Tibial artery (tissue), 4 donors: ENCODE results near the gene ARL3.

Experiments used
- DNase-seq, 2 donors: peaks; one replicate each; pipeline ENCODE4 v3.0.0-alpha.2; 2019
- H3K27ac ChIP-seq, 2 donors: fragments of 200-600 bp; sonication (generic) in 1 of 2; 1 replicate in 1 of 2; 2 replicates in 1 of 2; pipeline ENCODE4 v1.5.1; 2018 to 2019; ENCODE audit warnings: mild to moderate bottlenecking in 1 of 2
- H3K27me3 ChIP-seq, 2 donors: fragments of 200-600 bp; sonication (generic) in 1 of 2; one replicate each; pipeline versions ENCODE4 v1.5.1 to v1.6.0; 2016 to 2019
- H3K36me3 ChIP-seq, 3 donors: fragments of 200-600 bp; sonication (generic) in 2 of 3; one replicate each; pipeline ENCODE4 v1.5.1; 2016 to 2019; ENCODE audit warnings: mild to moderate bottlenecking in 2 of 3
- H3K4me1 ChIP-seq, 4 donors: fragments of 200-600 bp; sonication (generic) in 2 of 4; 1 replicate in 3 of 4; 2 replicates in 1 of 4; pipeline ENCODE4 v1.5.1; 2016 to 2019
- H3K4me3 ChIP-seq, 2 donors: fragments of 200-600 bp; sonication (generic) in 1 of 2; 1 replicate in 1 of 2; 2 replicates in 1 of 2; pipeline ENCODE4 v1.5.1; 2018 to 2019; ENCODE audit warnings: mild to moderate bottlenecking in 2 of 2
- H3K9me3 ChIP-seq, 3 donors: fragments of 200-600 bp; sonication (generic) in 1 of 3; one replicate each; pipeline ENCODE4 v1.5.1; 2016 to 2019
- CTCF ChIP-seq, 2 experiments: fragments of 200-600 bp in 1 of 2; fragments of 450-650 bp in 1 of 2; IDR thresholded peaks; one replicate each; pipeline ENCODE4 v1.5.1; 2017 to 2019; ENCODE audit warnings: antibody characterized with exemption in 2 of 2, mild to moderate bottlenecking in 1 of 2, moderate library complexity in 1 of 2
- intact Hi-C: fragments of 100-400 bp; cut with DNase I; formaldehyde crosslinking; loops from one replicate; pipeline ENCODE4 v1.15.0; 2023; ENCODE audit warnings: low total_unique reads

ARL3 gene

GRCh38 chr10:102674566-102674965 lies 39.6 kb downstream of the ARL3 start:
- peak overlapping the region; percentile 81 to 90 for H3K27ac ChIP-seq
- no peaks in the 10 kb centered on the region for H3K27me3 ChIP-seq
- TF ChIP-seq CTCF (IDR thresholded peaks at IDR 0.05) = no peak
- no peak for DNase-seq
- intact Hi-C loops = no loop called here
- H3K4me1 ChIP-seq = peaks cover 13 to 62% (median 46%) of the 10 kb centered on the region in 4 donors
- peak overlapping the region; percentile 38 to 46 for H3K4me3 ChIP-seq
- no peaks in the 10 kb centered on the region for H3K9me3 ChIP-seq
- no peaks in the 10 kb centered on the region for H3K36me3 ChIP-seq

DNA sequence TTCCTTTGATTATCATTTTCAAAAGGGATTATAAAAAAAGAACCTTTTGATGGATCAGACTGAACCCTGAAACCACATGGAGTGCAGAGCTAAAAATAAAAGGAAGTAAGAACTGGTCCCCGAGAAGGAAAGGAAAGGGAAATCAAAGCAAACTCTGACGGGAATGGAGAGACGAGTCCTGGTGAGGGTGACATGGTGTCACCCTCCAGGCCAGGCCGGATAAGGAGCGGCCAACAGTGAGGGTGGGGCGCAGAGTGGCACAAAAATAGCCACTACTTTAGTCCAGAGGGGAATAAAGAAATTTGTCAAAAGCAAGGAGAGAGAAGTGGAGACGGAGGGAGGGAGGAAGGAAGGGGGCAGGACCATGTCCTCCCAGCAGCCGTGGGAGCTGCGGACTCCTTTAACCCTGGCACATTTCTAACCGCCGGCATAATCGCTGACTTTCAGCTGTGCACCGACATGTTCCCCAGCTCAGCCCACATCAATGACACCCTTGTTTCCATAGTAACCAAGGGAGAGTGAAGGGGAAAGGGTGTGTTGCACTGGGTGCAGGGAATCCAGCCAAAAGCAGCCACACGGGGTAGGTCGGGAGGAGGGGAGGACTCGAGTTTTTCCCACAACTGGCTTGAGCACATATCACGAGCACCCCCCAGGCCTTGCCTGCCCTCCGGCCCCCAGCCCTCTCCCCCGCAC lies 40.2 kb downstream of the ARL3 start:
- Histone ChIP-seq H3K9me3 (no peaks in the 10 kb centered on the region), H3K27me3 (no peaks in the 10 kb centered on the region), H3K4me3 (peak overlapping the region; percentile 38 to 46), H3K36me3 (no peaks in the 10 kb centered on the region), H3K27ac (peak overlapping the region; percentile 81 to 90), H3K4me1 (peaks cover 13 to 64% (median 50%) of the 10 kb centered on the region in 4 donors)
- TF ChIP-seq CTCF (IDR thresholded peaks at IDR 0.05) = no peak
- peak; percentile 68 to 90 for DNase-seq
- intact Hi-C loops = no loop called here

GRCh38 chr10:102673236-102673818 lies 40.9 kb downstream of the ARL3 start:
- TF ChIP-seq CTCF (IDR thresholded peaks at IDR 0.05) = no peak
- intact Hi-C loops = no loop called here
- Histone ChIP-seq H3K9me3 (no peaks in the 10 kb centered on the region), H3K4me3 (peak overlapping the region; percentile 38 to 46), H3K27me3 (no peaks in the 10 kb centered on the region), H3K4me1 (peaks cover 13 to 64% (median 49%) of the 10 kb centered on the region in 4 donors), H3K27ac (peak overlapping the region; percentile 81 to 90), H3K36me3 (no peaks in the 10 kb centered on the region)
- peak in 1 of 2 donors; percentile 63 for DNase-seq

DNA sequence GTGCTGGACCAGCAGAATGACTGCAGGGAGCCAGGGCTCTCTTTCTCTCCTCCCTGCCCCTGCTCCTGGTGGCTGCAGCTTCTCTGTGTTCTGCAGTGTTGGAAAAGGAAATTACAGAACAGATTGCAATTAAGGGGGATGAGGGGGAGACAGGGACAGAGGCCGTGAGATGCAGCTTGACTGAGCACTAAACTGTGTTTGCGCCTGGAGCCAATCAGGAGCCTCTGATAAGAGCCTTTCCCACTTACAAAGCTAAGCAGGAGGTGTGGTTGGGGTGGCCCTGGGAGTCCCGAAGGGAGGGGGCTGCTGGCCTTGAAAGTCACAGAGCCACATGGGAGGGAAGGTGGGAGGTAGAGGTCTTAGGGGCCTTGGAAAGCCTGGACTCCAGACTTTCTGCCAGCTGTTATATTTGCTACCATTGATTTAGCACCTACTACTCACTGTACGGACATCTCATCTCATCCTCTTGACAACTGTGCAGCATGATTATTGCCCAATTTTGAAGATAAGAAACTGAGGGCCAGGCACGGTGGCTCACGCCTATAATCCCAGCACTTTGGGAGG lies 43.2 kb downstream of the ARL3 start:
- no peak overlapping the region for H3K4me3 ChIP-seq
- no peak for TF ChIP-seq CTCF (IDR thresholded peaks at IDR 0.05)
- no peaks in the 10 kb centered on the region for H3K27me3 ChIP-seq
- no peak overlapping the region for H3K27ac ChIP-seq
- peaks cover 13 to 51% (median 44%) of the 10 kb centered on the region in 4 donors for H3K4me1 ChIP-seq
- no peaks in the 10 kb centered on the region for H3K36me3 ChIP-seq
- peak in 1 of 2 donors; percentile 47 for DNase-seq
- intact Hi-C loops = no loop called here
- no peaks in the 10 kb centered on the region for H3K9me3 ChIP-seq

DNA sequence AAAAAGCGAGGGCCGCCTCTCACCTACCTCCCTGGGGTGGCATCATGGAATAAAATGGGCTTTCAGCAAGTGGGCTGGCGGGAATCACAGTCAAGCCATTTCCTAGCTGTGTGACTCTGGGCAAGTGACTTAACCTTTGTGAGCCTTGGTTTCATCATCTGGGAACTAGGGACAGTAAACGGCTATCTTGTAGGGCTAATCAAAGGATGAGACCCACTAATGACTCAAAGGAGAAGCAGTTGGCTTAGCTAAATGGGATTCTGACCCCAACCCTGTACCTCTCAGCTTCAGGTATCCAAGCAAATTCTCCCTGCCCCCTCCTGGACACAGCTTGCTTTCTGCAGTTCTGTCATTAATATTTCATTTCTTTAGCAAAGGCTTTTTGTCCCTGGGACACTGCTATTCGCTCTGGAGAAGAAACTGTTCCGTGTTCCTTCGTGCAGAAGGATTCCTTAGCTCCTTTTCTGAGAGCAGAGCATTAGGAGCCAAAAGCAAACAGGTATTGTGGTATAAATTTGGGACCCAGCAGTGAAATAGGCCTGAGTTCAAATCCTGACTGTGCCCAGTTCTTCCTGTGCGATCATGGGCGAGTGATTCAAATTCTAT lies 44.0 kb downstream of the ARL3 start:
- Histone ChIP-seq H3K4me3 (no peak overlapping the region), H3K4me1 (peaks cover 11 to 43% (median 36%) of the 10 kb centered on the region in 4 donors), H3K27me3 (no peaks in the 10 kb centered on the region), H3K9me3 (no peaks in the 10 kb centered on the region), H3K27ac (peak overlapping the region; percentile 72), H3K36me3 (no peaks in the 10 kb centered on the region)
- peak in 1 of 2 donors; percentile 4 for DNase-seq
- intact Hi-C loops = no loop called here
- no peak for TF ChIP-seq CTCF (IDR thresholded peaks at IDR 0.05)
